Endothelial cell of umbilical vein (primary cell): Measurements from ENCODE around the gene IQGAP2.

Source experiments
- EZH2 ChIP-seq: IDR thresholded peaks from 2 replicates; pipeline ENCODE4 v1.6.1; 2012; ENCODE audit warnings: borderline replicate concordance, low read depth, mild to moderate bottlenecking, moderate library complexity, low read length, inconsistent platforms; ENCODE audit not compliant: severe bottlenecking
- MAX ChIP-seq: IDR thresholded peaks from 2 replicates; pipeline ENCODE4 v1.6.1; 2011; ENCODE audit not compliant: insufficient read depth, insufficient read length
- MYC ChIP-seq: IDR thresholded peaks from one replicate; pipeline ENCODE4 v1.6.1; 2011; ENCODE audit warnings: mild to moderate bottlenecking, low read depth, low read length
- POLR2A ChIP-seq: IDR thresholded peaks from 2 replicates; pipeline ENCODE4 v1.6.1; 2012; ENCODE audit warnings: low read depth, mild to moderate bottlenecking, control low read depth, low read length
- POLR2AphosphoS5 ChIP-seq: IDR thresholded peaks from 2 replicates; pipeline ENCODE4 v1.6.1; 2012; ENCODE audit warnings: low read depth, mild to moderate bottlenecking, control low read depth, low read length, moderate library complexity; ENCODE audit not compliant: insufficient read depth
- TF ChIP-seq, protein P1 (sequence below), 2 donors: IDR thresholded peaks; 1 replicate in 1 of 2; 2 replicates in 1 of 2; pipeline ENCODE4 v1.5.1; 2011; ENCODE audit warnings: low read length in 2 of 2, mild to moderate bottlenecking in 2 of 2, moderate library complexity in 2 of 2, control low read depth in 1 of 2, inconsistent platforms in 1 of 2, low read depth in 1 of 2; ENCODE audit not compliant: insufficient read depth in 1 of 2; ENCODE audit errors: extremely low read depth in 1 of 2

DNA sequence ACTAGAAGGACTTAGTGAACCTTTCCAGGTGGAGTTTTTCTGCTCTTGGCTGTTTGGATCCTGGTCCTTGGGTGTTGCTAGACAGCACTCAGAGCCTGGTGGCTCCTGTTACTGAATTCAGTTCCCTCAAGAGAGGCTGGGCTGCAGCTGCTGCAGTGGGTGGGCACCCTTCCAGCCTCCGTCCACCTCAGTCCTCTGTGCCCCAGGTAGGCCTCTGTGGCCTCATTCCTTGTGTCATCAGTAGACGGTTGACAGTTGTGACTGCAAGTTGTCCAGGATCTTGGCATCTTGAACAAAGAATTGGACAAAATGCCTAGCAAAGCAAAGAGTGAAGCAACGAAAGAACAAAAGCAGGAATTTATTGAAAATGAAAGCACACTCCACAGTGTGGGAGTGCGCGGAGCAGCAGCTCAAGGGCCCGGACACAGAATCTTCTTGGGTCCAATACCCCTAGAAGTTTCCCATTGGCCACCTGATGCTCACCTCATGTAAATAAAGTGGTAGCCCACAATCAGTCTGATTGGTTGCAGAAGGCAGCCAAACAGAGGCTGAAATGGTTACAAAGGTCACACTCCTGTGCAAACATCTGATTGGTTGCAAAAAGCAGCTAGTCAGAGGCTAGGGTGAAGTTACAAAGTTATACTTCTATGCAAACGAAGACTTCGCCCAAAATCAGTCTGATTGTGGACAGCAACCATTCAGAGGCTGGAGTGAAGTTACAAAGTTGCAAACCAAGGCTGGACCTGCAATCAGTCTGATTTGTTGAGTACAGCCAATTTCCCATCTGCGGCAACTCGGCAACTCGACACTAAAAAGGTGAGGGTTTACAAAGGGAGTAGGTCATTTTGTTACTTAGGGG is 352.9 kb downstream of the IQGAP2 start:
- TF ChIP-seq POLR2AphosphoS5 = no peak
- no peak for TF ChIP-seq EZH2
- TF ChIP-seq, protein P1, sequence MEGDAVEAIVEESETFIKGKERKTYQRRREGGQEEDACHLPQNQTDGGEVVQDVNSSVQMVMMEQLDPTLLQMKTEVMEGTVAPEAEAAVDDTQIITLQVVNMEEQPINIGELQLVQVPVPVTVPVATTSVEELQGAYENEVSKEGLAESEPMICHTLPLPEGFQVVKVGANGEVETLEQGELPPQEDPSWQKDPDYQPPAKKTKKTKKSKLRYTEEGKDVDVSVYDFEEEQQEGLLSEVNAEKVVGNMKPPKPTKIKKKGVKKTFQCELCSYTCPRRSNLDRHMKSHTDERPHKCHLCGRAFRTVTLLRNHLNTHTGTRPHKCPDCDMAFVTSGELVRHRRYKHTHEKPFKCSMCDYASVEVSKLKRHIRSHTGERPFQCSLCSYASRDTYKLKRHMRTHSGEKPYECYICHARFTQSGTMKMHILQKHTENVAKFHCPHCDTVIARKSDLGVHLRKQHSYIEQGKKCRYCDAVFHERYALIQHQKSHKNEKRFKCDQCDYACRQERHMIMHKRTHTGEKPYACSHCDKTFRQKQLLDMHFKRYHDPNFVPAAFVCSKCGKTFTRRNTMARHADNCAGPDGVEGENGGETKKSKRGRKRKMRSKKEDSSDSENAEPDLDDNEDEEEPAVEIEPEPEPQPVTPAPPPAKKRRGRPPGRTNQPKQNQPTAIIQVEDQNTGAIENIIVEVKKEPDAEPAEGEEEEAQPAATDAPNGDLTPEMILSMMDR (IDR thresholded peaks at IDR 0.05; ENCODE audit: extremely low read depth in 1 of 2, insufficient read depth in 1 of 2, low read depth in 1 of 2, low read length in 2 of 2) = no peak
- TF ChIP-seq POLR2A = no peak
- TF ChIP-seq MAX = no peak
- no peak for TF ChIP-seq MYC
